Right ventricle myocardium superior (tissue), 1 donor: ENCODE data around the gene ATP8B4. TPM values are rescaled to one million over a fixed set of nuclear protein-coding genes. Genes with fewer than 3 reads are reported as not detected.
"Not testable (repeated sequence)": the region's sequence is repeated elsewhere in the genome, so short reads cannot be mapped to it uniquely, and the experiment has no call there.

Experiments
- ATAC-seq: fragments of 200-7000 bp; cut with Tn5 transposase; one replicate; pipeline ENCODE4 v1.9.1; 2020; ENCODE audit warnings: mild to moderate bottlenecking; ENCODE audit not compliant: poor library complexity
- DNase-seq: peaks from one replicate; pipeline ENCODE4 v3.0.0-alpha.2; 2020
- intact Hi-C: fragments of 100-400 bp; cut with DNase I; formaldehyde crosslinking; loops from one replicate; pipeline ENCODE4 v1.11.2; 2022
- total RNA-seq: library from RNA; stranded (reverse); fragmentation: NEBNext Ultra II Directional; extraction: Animal tissue kit (Norgen Biotek cat#: 25700); gene quantifications from one replicate; pipeline ENCODE4 v1.2.1, GENCODE V29; 2021
- donor health status: DM: no; HTN: yes; CAD: no; lungs with severe emphysema.

ATP8B4 gene
- total RNA-seq, 1 donor from 2014 or later = 3.6 TPM

GRCh38 chr15:49989498-49989897 lies 129.5 kb downstream of the ATP8B4 start:
- peak; percentile 51 for ATAC-seq
- peak; percentile 44 for DNase-seq
- intact Hi-C loops = no loop called here

- DNase-seq = no peak
- intact Hi-C loops = no loop called here
- ATAC-seq = no peak
Measured at GRCh38 chr15:49988766-49989165, 130.3 kb downstream of the ATP8B4 start.

GRCh38 chr15:49987896-49988295 lies 131.1 kb downstream of the ATP8B4 start:
- intact Hi-C loops = no loop called here
- DNase-seq (no peak), ATAC-seq (no peak)

GRCh38 chr15:49987198-49987785 lies 131.7 kb downstream of the ATP8B4 start:
- intact Hi-C loops = no loop called here
- DNase-seq (no peak), ATAC-seq (peak; percentile 48)

GRCh38 chr15:49986326-49986725 lies 132.7 kb downstream of the ATP8B4 start:
- ATAC-seq (no peak), DNase-seq (no peak)
- intact Hi-C loops = no loop called here

GRCh38 chr15:49985463-49985862 lies 133.6 kb downstream of the ATP8B4 start:
- intact Hi-C loops = no loop called here
- no peak for DNase-seq
- ATAC-seq = peak; percentile 63

- DNase-seq (no peak), ATAC-seq (no peak)
- intact Hi-C loops = no loop called here
Measured at GRCh38 chr15:49984436-49984835, 134.6 kb downstream of the ATP8B4 start.

GRCh38 chr15:49982584-49982983 lies 136.4 kb downstream of the ATP8B4 start:
- intact Hi-C loops = no loop called here
- ATAC-seq = no peak

GRCh38 chr15:49979705-49980382 lies 139.2 kb downstream of the ATP8B4 start:
- DNase-seq = no peak
- intact Hi-C loops = no loop called here
- no peak for ATAC-seq

More at GRCh38 chr15:49982584-49982983, 136.4 kb downstream of the ATP8B4 start:
- DNase-seq = no peak

- ATAC-seq (no peak), DNase-seq (no peak)
- intact Hi-C loops = no loop called here
Measured at GRCh38 chr15:49978121-49978520, 140.9 kb downstream of the ATP8B4 start.

- ATAC-seq (no peak), DNase-seq (no peak)
- intact Hi-C loops = no loop called here
Measured at GRCh38 chr15:49977306-49977705, 141.7 kb downstream of the ATP8B4 start.

GRCh38 chr15:49964551-49964950 lies 154.5 kb downstream of the ATP8B4 start:
- intact Hi-C loops = no loop called here
- DNase-seq = no peak

GRCh38 chr15:49964061-49964460 lies 155.0 kb downstream of the ATP8B4 start:
- no peak for ATAC-seq
- no peak for DNase-seq
- intact Hi-C loops = no loop called here

More at GRCh38 chr15:49964551-49964950, 154.5 kb downstream of the ATP8B4 start:
- no peak for ATAC-seq

- ATAC-seq, intact Hi-C loops, DNase-seq: not testable (repeated sequence)
Measured at GRCh38 chr15:49963033-49963772, 155.8 kb downstream of the ATP8B4 start.

- intact Hi-C loops = no loop called here
- DNase-seq = no peak
- no peak for ATAC-seq
Measured at GRCh38 chr15:49962044-49962602, 156.9 kb downstream of the ATP8B4 start.

GRCh38 chr15:49953421-49953820 lies 165.6 kb downstream of the ATP8B4 start:
- intact Hi-C loops = no loop called here
- DNase-seq = no peak
- no peak for ATAC-seq

GRCh38 chr15:49946681-49947080 lies 172.4 kb downstream of the ATP8B4 start:
- no peak for DNase-seq
- no peak for ATAC-seq
- intact Hi-C loops = no loop called here

GRCh38 chr15:49934487-49934886 lies 184.5 kb downstream of the ATP8B4 start:
- ATAC-seq = no peak
- intact Hi-C loops = no loop called here

GRCh38 chr15:49927189-49927861 lies 191.7 kb downstream of the ATP8B4 start:
- intact Hi-C loops = no loop called here
- DNase-seq (no peak), ATAC-seq (no peak)

More at GRCh38 chr15:49934487-49934886, 184.5 kb downstream of the ATP8B4 start:
- no peak for DNase-seq
